Adrenal gland (tissue), 5 donors: ENCODE results near the gene FAM228A.

Experiments
- POLR2A ChIP-seq, 2 donors: fragments of 450-650 bp; IDR thresholded peaks; one replicate each; pipeline ENCODE4 v1.6.1; 2017; ENCODE audit warnings: antibody characterized with exemption in 2 of 2, mild to moderate bottlenecking in 2 of 2, moderate library complexity in 1 of 2
- TF ChIP-seq, protein P1 (sequence below), 6 experiments: fragments of 450-650 bp in 4 of 6; fragments of 200-600 bp in 2 of 6; sonication (generic) in 1 of 6; IDR thresholded peaks; 1 replicate in 5 of 6; 2 replicates in 1 of 6; pipeline versions ENCODE4 v1.5.1 to v1.8.0; 2016 to 2021; ENCODE audit warnings: antibody characterized with exemption in 6 of 6, mild to moderate bottlenecking in 2 of 6, moderate library complexity in 1 of 6
- donor health status: DM: no; HTN: no; CAD: no.

GRCh38 chr2:24169023-24169422, 5.8 kb upstream of the FAM228A start:
- TF ChIP-seq, protein P1, sequence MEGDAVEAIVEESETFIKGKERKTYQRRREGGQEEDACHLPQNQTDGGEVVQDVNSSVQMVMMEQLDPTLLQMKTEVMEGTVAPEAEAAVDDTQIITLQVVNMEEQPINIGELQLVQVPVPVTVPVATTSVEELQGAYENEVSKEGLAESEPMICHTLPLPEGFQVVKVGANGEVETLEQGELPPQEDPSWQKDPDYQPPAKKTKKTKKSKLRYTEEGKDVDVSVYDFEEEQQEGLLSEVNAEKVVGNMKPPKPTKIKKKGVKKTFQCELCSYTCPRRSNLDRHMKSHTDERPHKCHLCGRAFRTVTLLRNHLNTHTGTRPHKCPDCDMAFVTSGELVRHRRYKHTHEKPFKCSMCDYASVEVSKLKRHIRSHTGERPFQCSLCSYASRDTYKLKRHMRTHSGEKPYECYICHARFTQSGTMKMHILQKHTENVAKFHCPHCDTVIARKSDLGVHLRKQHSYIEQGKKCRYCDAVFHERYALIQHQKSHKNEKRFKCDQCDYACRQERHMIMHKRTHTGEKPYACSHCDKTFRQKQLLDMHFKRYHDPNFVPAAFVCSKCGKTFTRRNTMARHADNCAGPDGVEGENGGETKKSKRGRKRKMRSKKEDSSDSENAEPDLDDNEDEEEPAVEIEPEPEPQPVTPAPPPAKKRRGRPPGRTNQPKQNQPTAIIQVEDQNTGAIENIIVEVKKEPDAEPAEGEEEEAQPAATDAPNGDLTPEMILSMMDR (IDR thresholded peaks at IDR 0.05): no peak
- no peak for TF ChIP-seq POLR2A (IDR thresholded peaks at IDR 0.05)
